Measurements from ENCODE around the gene RGS7BP.

DNA sequence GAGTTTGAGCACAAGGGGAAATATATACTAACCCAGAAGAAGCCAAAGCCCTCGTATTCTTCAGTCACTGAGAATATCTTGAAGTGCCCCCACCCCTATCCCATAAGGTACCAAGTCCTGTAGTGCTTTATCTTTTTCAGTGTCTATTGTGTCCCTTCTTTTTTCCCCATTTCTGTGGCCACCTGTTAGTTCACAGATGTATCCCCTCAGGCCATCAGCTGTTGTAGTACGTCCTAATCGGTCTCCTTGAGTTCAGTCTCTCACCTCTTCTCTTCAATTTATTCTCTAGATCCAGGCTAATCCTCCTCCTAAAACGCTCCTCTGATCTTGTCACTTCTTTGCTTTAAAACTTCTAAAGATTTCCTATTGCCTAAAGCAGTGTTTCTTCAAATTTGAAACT, 10.4 kb downstream of the RGS7BP start:
- TF ChIP-seq, protein P1, sequence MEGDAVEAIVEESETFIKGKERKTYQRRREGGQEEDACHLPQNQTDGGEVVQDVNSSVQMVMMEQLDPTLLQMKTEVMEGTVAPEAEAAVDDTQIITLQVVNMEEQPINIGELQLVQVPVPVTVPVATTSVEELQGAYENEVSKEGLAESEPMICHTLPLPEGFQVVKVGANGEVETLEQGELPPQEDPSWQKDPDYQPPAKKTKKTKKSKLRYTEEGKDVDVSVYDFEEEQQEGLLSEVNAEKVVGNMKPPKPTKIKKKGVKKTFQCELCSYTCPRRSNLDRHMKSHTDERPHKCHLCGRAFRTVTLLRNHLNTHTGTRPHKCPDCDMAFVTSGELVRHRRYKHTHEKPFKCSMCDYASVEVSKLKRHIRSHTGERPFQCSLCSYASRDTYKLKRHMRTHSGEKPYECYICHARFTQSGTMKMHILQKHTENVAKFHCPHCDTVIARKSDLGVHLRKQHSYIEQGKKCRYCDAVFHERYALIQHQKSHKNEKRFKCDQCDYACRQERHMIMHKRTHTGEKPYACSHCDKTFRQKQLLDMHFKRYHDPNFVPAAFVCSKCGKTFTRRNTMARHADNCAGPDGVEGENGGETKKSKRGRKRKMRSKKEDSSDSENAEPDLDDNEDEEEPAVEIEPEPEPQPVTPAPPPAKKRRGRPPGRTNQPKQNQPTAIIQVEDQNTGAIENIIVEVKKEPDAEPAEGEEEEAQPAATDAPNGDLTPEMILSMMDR (IDR thresholded peaks at IDR 0.05): no peak
- no peak for TF ChIP-seq ZFX (IDR thresholded peaks at IDR 0.05; ENCODE audit: borderline replicate concordance)
